Spleen (tissue), 11 donors: ENCODE data around the gene HSF4. TPM values are rescaled to one million over a fixed set of nuclear protein-coding genes. Genes with fewer than 3 reads are reported as not detected.

Experiments used
- DNase-seq: peaks from one replicate; pipeline ENCODE4 v3.0.0-alpha.2; 2020
- H3K27ac ChIP-seq, 8 donors: fragments of 200-600 bp; sonication (generic) in 7 of 8; 1 replicate in 4 of 8; 2 replicates in 4 of 8; pipeline versions ENCODE4 v1.5.0 to v1.8.0; 2016 to 2021; ENCODE audit warnings: inconsistent platforms in 4 of 8, mild to moderate bottlenecking in 4 of 8, moderate library complexity in 1 of 8
- H3K27me3 ChIP-seq, 7 donors: fragments of 200-600 bp; sonication (generic) in 6 of 7; replicated peaks in 1 of 7; 1 replicate in 4 of 7; 2 replicates in 3 of 7; pipeline versions ENCODE4 v1.5.0 to v1.8.0; 2016 to 2021; ENCODE audit warnings: inconsistent platforms in 3 of 7, mild to moderate bottlenecking in 1 of 7
- H3K36me3 ChIP-seq, 6 donors: fragments of 200-600 bp; sonication (generic) in 5 of 6; 1 replicate in 4 of 6; 2 replicates in 2 of 6; pipeline versions ENCODE4 v1.5.0 to v1.8.0; 2016 to 2021; ENCODE audit warnings: inconsistent platforms in 2 of 6
- H3K4me1 ChIP-seq, 6 donors: fragments of 200-600 bp; sonication (generic) in 5 of 6; 1 replicate in 3 of 6; 2 replicates in 3 of 6; pipeline versions ENCODE4 v1.5.0 to v1.8.0; 2016 to 2021; ENCODE audit warnings: inconsistent platforms in 3 of 6
- H3K4me3 ChIP-seq, 8 donors: fragments of 200-600 bp; sonication (generic) in 7 of 8; 1 replicate in 4 of 8; 2 replicates in 4 of 8; pipeline versions ENCODE4 v1.5.0 to v1.8.0; 2016 to 2021; ENCODE audit warnings: inconsistent platforms in 4 of 8, mild to moderate bottlenecking in 4 of 8, moderate library complexity in 2 of 8
- H3K9me3 ChIP-seq, 8 donors: fragments of 200-600 bp; sonication (generic) in 7 of 8; 1 replicate in 4 of 8; 2 replicates in 4 of 8; pipeline versions ENCODE4 v1.5.0 to v1.8.0; 2016 to 2021; ENCODE audit warnings: inconsistent platforms in 4 of 8
- POLR2A ChIP-seq, 3 donors: fragments of 450-650 bp; IDR thresholded peaks; one replicate each; pipeline ENCODE4 v1.5.1; 2017; ENCODE audit warnings: antibody characterized with exemption in 3 of 3, mild to moderate bottlenecking in 1 of 3
- POLR2AphosphoS5 ChIP-seq, 3 donors: sonication (generic); formaldehyde crosslinking; IDR thresholded peaks; one replicate each; pipeline ENCODE4 v1.5.1; 2017; ENCODE audit warnings: antibody characterized with exemption in 3 of 3
- WGBS, 5 donors: extraction: QIAGEN DNeasy Blood & Tissue Kit in 3 of 5; methylation state at CpG; one replicate each; pipeline versions ENCODE4 v1.1.5 to v1.1.7; 2013 to 2018; 5-methylcytosine and 5-hydroxymethylcytosine counted together
- intact Hi-C: fragments of 100-400 bp; cut with DNase I; formaldehyde crosslinking; loops from one replicate; pipeline ENCODE4 v1.15.0; 2023; ENCODE audit warnings: low total_unique reads
- polyA plus RNA-seq, 3 donors: library from polyadenylated mRNA; stranded (reverse); fragments of 200-250 nt; gene quantifications; one replicate each; pipeline ENCODE4 v1.2.1, GENCODE V29; 2013
- total RNA-seq, 7 donors: library from RNA; depleted of rRNA in 3 of 7; stranded (reverse); fragments of >200 nt in 3 of 7; fragmentation: NEBNext Ultra II Directional in 4 of 7; extraction: Animal tissue kit (Norgen Biotek cat#: 25700) in 4 of 7; gene quantifications; one replicate each; pipeline versions ENCODE4 v1.1.0 to v1.2.1, GENCODE V29; 2016 to 2021
- TF ChIP-seq, protein P1 (sequence below), 11 experiments: fragments of 200-600 bp in 7 of 11; fragments of 450-650 bp in 4 of 11; sonication (generic) in 4 of 11; IDR thresholded peaks in 8 of 11; conservative IDR thresholded peaks in 3 of 11; 1 replicate in 7 of 11; 2 replicates in 4 of 11; pipeline versions ENCODE4 v1.4.0 to v1.8.0; 2016 to 2021; ENCODE audit warnings: antibody characterized with exemption in 11 of 11, inconsistent platforms in 4 of 11, mild to moderate bottlenecking in 1 of 11
- donor health status: healthy with polysubstance abuse.
- donor health status: DM: no; HTN: no; CAD: no; lungs with moderate emphysema.
- donor health status: DM: no; HTN: no; CAD: no.
- donor health status: Bipolar disorder and iron deficiency.
- donor health status: healthy.
- donor health status: DM: no; HTN: no; CAD: no.
- donor health status: DM: yes; HTN: yes; CAD: no.

Gene HSF4
- total and polyA plus RNA-seq, 10 donors: 11.5 to 43.7 (median 20.3) TPM

DNA sequence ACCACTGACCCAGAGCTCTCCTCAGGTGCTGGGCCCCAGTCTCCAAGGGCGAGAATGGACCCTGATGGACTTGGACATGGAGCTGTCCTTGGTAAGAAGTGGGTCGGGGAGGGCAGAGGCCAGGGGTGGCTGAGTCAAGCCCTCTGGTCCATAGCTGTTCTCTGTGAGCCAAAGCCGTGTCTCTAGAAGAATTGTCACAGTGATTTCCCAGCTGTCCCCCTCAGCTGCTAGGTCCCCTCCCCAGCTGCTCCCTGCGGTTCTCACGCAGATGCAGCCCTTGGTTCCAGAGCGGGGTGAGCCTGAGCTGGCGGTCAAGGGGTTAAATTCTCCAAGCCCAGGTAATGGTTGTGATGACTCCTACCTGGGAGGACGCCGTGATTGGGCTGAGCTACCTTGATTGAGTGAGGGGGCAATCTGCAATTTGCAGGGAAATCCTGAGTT lies 4.5 kb downstream of the HSF4 start:
- DNase-seq: no peak
- no peaks in the 10 kb centered on the region for H3K36me3 ChIP-seq
- peaks cover 0 to 100% (median 58%) of the 10 kb centered on the region in 7 donors for H3K27me3 ChIP-seq
- intact Hi-C loops: no loop called here
- no peaks in the 10 kb centered on the region for H3K9me3 ChIP-seq
- peak overlapping the region in 1 of 8 donors; percentile 22 for H3K4me3 ChIP-seq
- no peak for TF ChIP-seq POLR2AphosphoS5 (IDR thresholded peaks at IDR 0.05)
- WGBS, 5 donors: 8 to 64% (median 54%) methylated on average over 2 to 9 of the region's 9 CpGs
- peak overlapping the region in 2 of 8 donors; percentile 85 to 88 for H3K27ac ChIP-seq
- peaks cover 32 to 72% (median 56%) of the 10 kb centered on the region in 6 donors for H3K4me1 ChIP-seq

DNA sequence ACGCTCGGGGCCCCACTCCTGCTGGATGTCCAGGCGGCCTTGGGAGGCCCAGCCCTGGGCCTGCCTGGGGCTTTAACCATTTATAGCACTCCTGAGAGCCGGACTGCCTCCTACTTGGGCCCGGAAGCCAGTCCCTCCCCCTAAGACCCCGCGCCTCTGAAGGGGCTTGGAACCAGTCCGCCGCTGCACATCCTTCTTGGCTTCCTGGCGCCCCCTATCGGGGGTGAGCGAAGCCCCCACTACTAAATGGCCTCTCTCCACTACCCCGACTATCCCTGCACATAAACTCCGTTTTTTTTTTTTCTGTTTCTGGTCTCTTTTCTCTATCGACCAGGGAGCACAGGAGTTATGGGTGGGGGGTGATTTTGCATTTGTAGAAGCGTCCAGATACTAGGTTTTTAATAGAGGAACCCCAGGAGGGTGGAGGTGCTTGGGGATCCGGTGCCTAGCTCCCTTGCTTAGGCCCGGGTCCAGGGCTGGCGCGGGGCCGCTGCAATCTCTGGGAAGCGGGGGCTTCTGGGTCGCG lies 5.2 kb downstream of the HSF4 start:
- TF ChIP-seq, protein P1, sequence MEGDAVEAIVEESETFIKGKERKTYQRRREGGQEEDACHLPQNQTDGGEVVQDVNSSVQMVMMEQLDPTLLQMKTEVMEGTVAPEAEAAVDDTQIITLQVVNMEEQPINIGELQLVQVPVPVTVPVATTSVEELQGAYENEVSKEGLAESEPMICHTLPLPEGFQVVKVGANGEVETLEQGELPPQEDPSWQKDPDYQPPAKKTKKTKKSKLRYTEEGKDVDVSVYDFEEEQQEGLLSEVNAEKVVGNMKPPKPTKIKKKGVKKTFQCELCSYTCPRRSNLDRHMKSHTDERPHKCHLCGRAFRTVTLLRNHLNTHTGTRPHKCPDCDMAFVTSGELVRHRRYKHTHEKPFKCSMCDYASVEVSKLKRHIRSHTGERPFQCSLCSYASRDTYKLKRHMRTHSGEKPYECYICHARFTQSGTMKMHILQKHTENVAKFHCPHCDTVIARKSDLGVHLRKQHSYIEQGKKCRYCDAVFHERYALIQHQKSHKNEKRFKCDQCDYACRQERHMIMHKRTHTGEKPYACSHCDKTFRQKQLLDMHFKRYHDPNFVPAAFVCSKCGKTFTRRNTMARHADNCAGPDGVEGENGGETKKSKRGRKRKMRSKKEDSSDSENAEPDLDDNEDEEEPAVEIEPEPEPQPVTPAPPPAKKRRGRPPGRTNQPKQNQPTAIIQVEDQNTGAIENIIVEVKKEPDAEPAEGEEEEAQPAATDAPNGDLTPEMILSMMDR (IDR thresholded peaks at IDR 0.05 in 8 of 11, conservative IDR thresholded peaks at IDR 0.05 in 3 of 11): peak in 8 of 11 experiments; percentile 15 to 65 (median 52)
- no peak for TF ChIP-seq POLR2AphosphoS5 (IDR thresholded peaks at IDR 0.05)
- peak overlapping the region in 7 of 8 donors; percentile 65 to 88 (median 82) for H3K27ac ChIP-seq
- H3K27me3 ChIP-seq: peaks cover 0 to 100% (median 57%) of the 10 kb centered on the region in 7 donors
- H3K4me3 ChIP-seq: peak overlapping the region; percentile 4 to 66 (median 28)
- no peak for DNase-seq
- no peaks in the 10 kb centered on the region for H3K36me3 ChIP-seq
- intact Hi-C loops: no loop called here
- H3K9me3 ChIP-seq: no peaks in the 10 kb centered on the region
- H3K4me1 ChIP-seq: peaks cover 34 to 72% (median 56%) of the 10 kb centered on the region in 6 donors
- 6 to 7% (median 6%) methylated on average over 23 to 24 of the region's 24 CpGs for WGBS, 5 donors

DNA sequence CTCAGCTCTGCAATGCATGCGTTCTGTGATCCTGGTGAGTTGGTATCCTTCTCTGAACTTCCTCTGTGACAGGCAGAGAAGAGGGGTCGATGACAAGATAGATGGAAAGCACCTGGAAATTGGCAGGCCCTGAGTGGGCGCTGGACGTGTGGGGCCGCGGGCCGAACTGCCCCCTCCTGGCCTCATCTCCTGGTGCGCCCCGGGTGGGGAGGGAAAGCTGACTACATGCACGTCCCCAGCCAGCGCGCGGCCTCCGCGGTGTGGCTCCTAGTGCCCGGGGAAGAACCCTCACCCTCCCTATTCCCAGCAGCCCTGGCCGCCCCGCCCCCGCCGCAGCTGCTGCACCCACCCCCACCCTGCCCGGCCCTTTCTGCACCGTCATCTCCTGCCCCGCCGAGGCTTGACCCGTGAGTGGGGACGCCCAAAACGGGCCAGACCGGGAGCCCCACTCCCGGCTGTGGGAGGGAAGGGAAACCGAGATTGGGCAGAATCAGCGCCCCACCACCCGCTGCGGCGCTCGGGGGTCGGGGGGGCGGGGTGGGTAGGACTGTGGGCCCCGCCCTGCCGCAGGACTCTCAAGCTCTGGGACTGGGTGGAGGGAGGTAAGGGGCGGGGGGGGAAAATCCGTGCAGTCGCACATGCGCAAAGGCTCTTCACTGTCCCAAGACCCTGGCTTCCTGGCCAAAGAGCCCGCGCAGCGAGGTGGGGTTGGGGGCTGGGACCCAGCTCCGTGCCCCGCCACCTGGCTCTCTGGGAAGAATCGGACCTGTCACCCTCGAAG lies 5.8 kb downstream of the HSF4 start, which contains the start of gene NOL3:
Gene NOL3, plus strand, starts transcription at position 371 of the 781 bp plus-strand sequence.
- peak; percentile 89 for DNase-seq
- 1 to 4% (median 2%) methylated on average over 5 to 50 of the region's 50 CpGs for WGBS, 5 donors
- peak; percentile 36 to 75 (median 69) for TF ChIP-seq POLR2AphosphoS5 (IDR thresholded peaks at IDR 0.05)
- TF ChIP-seq POLR2A (IDR thresholded peaks at IDR 0.05): no peak
- H3K27me3 ChIP-seq: peaks cover 0 to 100% (median 52%) of the 10 kb centered on the region in 7 donors
- peak within 1 kb of the TSS; percentile 49 to 88 (median 82) for H3K27ac ChIP-seq
- H3K36me3 ChIP-seq: no peaks in the 10 kb centered on the region
- peak within 1 kb of the TSS; percentile 4 to 66 (median 28) for H3K4me3 ChIP-seq
- intact Hi-C loops: no loop called here
- no peaks in the 10 kb centered on the region for H3K9me3 ChIP-seq
- H3K4me1 ChIP-seq: peaks cover 31 to 72% (median 54%) of the 10 kb centered on the region in 6 donors

DNA sequence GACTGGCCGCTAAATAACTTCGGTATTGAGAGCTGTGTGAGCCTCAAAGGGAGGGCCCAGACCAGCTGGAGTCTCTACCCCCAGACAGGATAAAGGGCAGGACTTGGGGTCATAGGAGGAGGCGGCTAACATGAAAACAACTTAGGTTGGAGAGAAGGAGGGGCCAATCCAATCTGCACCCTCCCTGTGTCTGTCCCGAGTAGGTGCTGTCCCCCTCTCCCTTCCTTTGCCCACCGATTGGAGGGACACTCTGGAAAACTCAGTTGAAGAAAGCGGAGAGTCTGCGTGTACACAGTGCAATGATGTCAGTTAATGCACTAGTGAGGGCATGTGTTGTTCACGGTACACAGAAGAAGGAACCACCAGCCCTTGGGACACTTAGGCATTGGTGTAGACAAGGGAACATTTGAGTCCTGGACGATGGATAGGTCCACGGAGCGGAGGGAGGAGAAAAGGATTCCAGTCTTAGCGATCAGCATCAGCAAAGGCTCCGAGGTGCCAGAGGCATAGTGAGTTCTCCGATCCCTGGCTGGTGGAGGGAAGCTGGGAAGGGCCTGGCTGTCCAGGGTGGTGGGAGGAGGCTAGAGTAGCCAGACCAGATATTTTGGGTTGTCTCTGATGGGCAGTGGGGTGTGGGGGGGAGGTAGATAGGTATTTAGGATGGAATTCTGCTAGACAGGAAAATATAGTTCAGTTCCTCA lies 6.6 kb downstream of the HSF4 start:
- no peak for TF ChIP-seq POLR2A (IDR thresholded peaks at IDR 0.05)
- TF ChIP-seq, protein P1 (IDR thresholded peaks at IDR 0.05 in 8 of 11, conservative IDR thresholded peaks at IDR 0.05 in 3 of 11): no peak
- TF ChIP-seq POLR2AphosphoS5 (IDR thresholded peaks at IDR 0.05): no peak
- no peaks in the 10 kb centered on the region for H3K9me3 ChIP-seq
- H3K27me3 ChIP-seq: peaks cover 0 to 95% (median 45%) of the 10 kb centered on the region in 7 donors
- peaks cover 29 to 66% (median 48%) of the 10 kb centered on the region in 6 donors for H3K4me1 ChIP-seq
- intact Hi-C loops: no loop called here
- 41 to 54% (median 50%) methylated on average over 14 of the region's 14 CpGs for WGBS, 5 donors
- peak overlapping the region in 6 of 8 donors; percentile 17 to 66 (median 32) for H3K4me3 ChIP-seq
- H3K36me3 ChIP-seq: no peaks in the 10 kb centered on the region
- no peak for DNase-seq
- H3K27ac ChIP-seq: peak overlapping the region; percentile 49 to 88 (median 82)
